GM23338 (cell line): ENCODE measurements around the gene PPP1R18. TPM values are rescaled to one million over a fixed set of nuclear protein-coding genes. Genes with fewer than 3 reads are reported as not detected.

Experiments
- ATAC-seq: fragments of 200-7000 bp; cut with Tn5 transposase; 3 replicates; pipeline ENCODE4 v1.9.1; 2020
- DNase-seq: peaks from one replicate; pipeline ENCODE4 v3.0.0-alpha.2; 2015; ENCODE audit warnings: low spot score
- H2AFZ ChIP-seq: fragments of 200-600 bp; sonication (generic); 2 replicates; pipeline ENCODE4 v1.8.0; 2016; ENCODE audit warnings: antibody characterized with exemption, mild to moderate bottlenecking, moderate library complexity
- H3F3A ChIP-seq: fragments of 200-600 bp; sonication (generic); replicated peaks from 2 replicates; pipeline ENCODE4 v1.8.0; 2017; ENCODE audit warnings: antibody characterized with exemption, mixed run types, low read depth
- H3K27ac ChIP-seq: fragments of 200-600 bp; sonication (generic); 2 replicates; pipeline ENCODE4 v1.6.1; 2016; ENCODE audit warnings: low read depth
- H3K27me3 ChIP-seq: fragments of 200-600 bp; sonication (generic); 2 replicates; pipeline ENCODE4 v1.8.0; 2016; ENCODE audit warnings: mild to moderate bottlenecking, mixed run types, moderate library complexity; ENCODE audit not compliant: insufficient read depth
- H3K36me3 ChIP-seq: fragments of 200-600 bp; sonication (generic); 2 replicates; pipeline ENCODE4 v1.8.0; 2016; ENCODE audit warnings: mild to moderate bottlenecking; ENCODE audit not compliant: insufficient read depth
- H3K4me1 ChIP-seq: fragments of 200-600 bp; sonication (generic); 2 replicates; pipeline ENCODE4 v1.8.0; 2016; ENCODE audit warnings: mild to moderate bottlenecking, moderate library complexity; ENCODE audit not compliant: insufficient read depth
- H3K4me2 ChIP-seq: fragments of 200-600 bp; sonication (generic); 2 replicates; pipeline ENCODE4 v1.7.1; 2017; ENCODE audit warnings: mixed run types
- H3K4me3 ChIP-seq: fragments of 200-600 bp; sonication (generic); 2 replicates; pipeline ENCODE4 v1.6.1; 2016; ENCODE audit warnings: mixed run types
- H3K79me2 ChIP-seq: fragments of 200-600 bp; sonication (generic); replicated peaks from 2 replicates; pipeline ENCODE4 v1.8.0; 2017; ENCODE audit warnings: mild to moderate bottlenecking; ENCODE audit not compliant: insufficient read depth
- H3K9me2 ChIP-seq: fragments of 200-600 bp; sonication (generic); 2 replicates; pipeline ENCODE4 v1.8.0; 2017; ENCODE audit not compliant: insufficient read depth
- H4K20me1 ChIP-seq: fragments of 200-600 bp; sonication (generic); replicated peaks from 2 replicates; pipeline ENCODE4 v1.8.0; 2017; ENCODE audit warnings: mild to moderate bottlenecking; ENCODE audit not compliant: insufficient read depth
- H3K27ac Mint-ChIP-seq: 2 replicates; pipeline ENCODE4 v1.8.0; 2020; ENCODE audit warnings: inconsistent platforms, mild to moderate bottlenecking, moderate library complexity, mixed read lengths
- H3K27me3 Mint-ChIP-seq: 3 replicates; pipeline ENCODE4 v1.8.0; 2022; ENCODE audit warnings: low read depth, mild to moderate bottlenecking, moderate library complexity, mixed read lengths, inconsistent platforms; ENCODE audit not compliant: insufficient read depth, poor library complexity
- H3K36me3 Mint-ChIP-seq: 3 replicates; pipeline ENCODE4 v1.8.0; 2021; ENCODE audit warnings: low read depth, mild to moderate bottlenecking, inconsistent platforms, moderate library complexity, mixed read lengths
- H3K4me1 Mint-ChIP-seq: 3 replicates; pipeline ENCODE4 v1.8.0; 2020; ENCODE audit warnings: mild to moderate bottlenecking, inconsistent platforms, mixed read lengths
- H3K4me3 Mint-ChIP-seq: 3 replicates; pipeline ENCODE4 v1.8.0; 2021; ENCODE audit warnings: moderate library complexity, mild to moderate bottlenecking, inconsistent platforms, mixed read lengths
- H3K9me3 Mint-ChIP-seq: 3 replicates; pipeline ENCODE4 v1.8.0; 2020; ENCODE audit warnings: moderate library complexity, mild to moderate bottlenecking, inconsistent platforms, mixed read lengths
- CREB1 ChIP-seq: fragments of 250-450 bp; sonication (Bioruptor Pico); IDR thresholded peaks from 2 replicates; pipeline ENCODE4 v1.5.0; 2020; ENCODE audit warnings: low read depth, mild to moderate bottlenecking, moderate library complexity
- CTCF ChIP-seq, 2 experiments: fragments of 200-600 bp in 1 of 2; sonication (generic) in 1 of 2; conservative IDR thresholded peaks; 2 replicates each; pipeline versions ENCODE4 v1.5.1 to v1.6.1; 2016 to 2017; ENCODE audit warnings: antibody characterized with exemption in 2 of 2, low read depth in 2 of 2, mild to moderate bottlenecking in 2 of 2, moderate library complexity in 1 of 2
- ETS1 ChIP-seq: IDR thresholded peaks from 2 replicates; pipeline ENCODE4 v1.6.1; 2016; ENCODE audit warnings: antibody characterized with exemption
- JUNB ChIP-seq: IDR thresholded peaks from one replicate; pipeline ENCODE4 v1.6.1; 2016; ENCODE audit warnings: antibody characterized with exemption; ENCODE audit not compliant: unreplicated experiment
- NANOG ChIP-seq: IDR thresholded peaks from 2 replicates; pipeline ENCODE4 v1.6.1; 2016; ENCODE audit warnings: antibody characterized with exemption, borderline replicate concordance
- POLR2AphosphoS5 ChIP-seq: IDR thresholded peaks from 2 replicates; pipeline ENCODE4 v1.6.1; 2016; ENCODE audit warnings: antibody characterized with exemption, low read depth
- ZNF114 ChIP-seq: fragments of 250-450 bp; sonication (Bioruptor Pico); IDR thresholded peaks from 2 replicates; pipeline ENCODE4 v1.5.0; 2020; ENCODE audit warnings: mild to moderate bottlenecking, moderate library complexity
- ZNF331 ChIP-seq: fragments of 250-450 bp; sonication (Bioruptor Pico); IDR thresholded peaks from 2 replicates; pipeline ENCODE4 v1.5.0; 2020; ENCODE audit warnings: low read depth, mild to moderate bottlenecking, moderate library complexity
- ZNF462 ChIP-seq: fragments of 250-450 bp; sonication (Bioruptor Pico); IDR thresholded peaks from 2 replicates; pipeline ENCODE4 v1.5.0; 2020; ENCODE audit warnings: mild to moderate bottlenecking, moderate library complexity
- polyA plus RNA-seq: library from polyadenylated mRNA; unstranded; fragments of >200 nt; fragmentation: Nextera tagmentation; extraction: Ambion mirVana; gene quantifications from 2 replicates; pipeline ENCODE4 v1.2.1, GENCODE V29; 2016
- total RNA-seq: library from RNA; depleted of rRNA; stranded (reverse); fragments of >200 nt; shearing (Covaris generic); gene quantifications from 2 replicates; pipeline ENCODE4 v1.2.3, GENCODE V29; 2014
- TF ChIP-seq, protein P1 (sequence below): IDR thresholded peaks from one replicate; pipeline ENCODE4 v1.6.1; 2018; ENCODE audit warnings: antibody characterized with exemption; ENCODE audit not compliant: unreplicated experiment

Gene PPP1R18
- total and polyA plus RNA-seq, 2 experiments from 2014 or later = 17.1 to 19.2 TPM

- TF ChIP-seq CTCF (conservative IDR thresholded peaks at IDR 0.05; ENCODE audit: low read depth in 2 of 2) = no peak
- no peak for TF ChIP-seq CREB1 (CRISPR knock-in tag)
- TF ChIP-seq NANOG = no peak
- no peak for TF ChIP-seq ZNF331 (CRISPR knock-in tag)
- TF ChIP-seq JUNB = no peak
- TF ChIP-seq, protein P1, sequence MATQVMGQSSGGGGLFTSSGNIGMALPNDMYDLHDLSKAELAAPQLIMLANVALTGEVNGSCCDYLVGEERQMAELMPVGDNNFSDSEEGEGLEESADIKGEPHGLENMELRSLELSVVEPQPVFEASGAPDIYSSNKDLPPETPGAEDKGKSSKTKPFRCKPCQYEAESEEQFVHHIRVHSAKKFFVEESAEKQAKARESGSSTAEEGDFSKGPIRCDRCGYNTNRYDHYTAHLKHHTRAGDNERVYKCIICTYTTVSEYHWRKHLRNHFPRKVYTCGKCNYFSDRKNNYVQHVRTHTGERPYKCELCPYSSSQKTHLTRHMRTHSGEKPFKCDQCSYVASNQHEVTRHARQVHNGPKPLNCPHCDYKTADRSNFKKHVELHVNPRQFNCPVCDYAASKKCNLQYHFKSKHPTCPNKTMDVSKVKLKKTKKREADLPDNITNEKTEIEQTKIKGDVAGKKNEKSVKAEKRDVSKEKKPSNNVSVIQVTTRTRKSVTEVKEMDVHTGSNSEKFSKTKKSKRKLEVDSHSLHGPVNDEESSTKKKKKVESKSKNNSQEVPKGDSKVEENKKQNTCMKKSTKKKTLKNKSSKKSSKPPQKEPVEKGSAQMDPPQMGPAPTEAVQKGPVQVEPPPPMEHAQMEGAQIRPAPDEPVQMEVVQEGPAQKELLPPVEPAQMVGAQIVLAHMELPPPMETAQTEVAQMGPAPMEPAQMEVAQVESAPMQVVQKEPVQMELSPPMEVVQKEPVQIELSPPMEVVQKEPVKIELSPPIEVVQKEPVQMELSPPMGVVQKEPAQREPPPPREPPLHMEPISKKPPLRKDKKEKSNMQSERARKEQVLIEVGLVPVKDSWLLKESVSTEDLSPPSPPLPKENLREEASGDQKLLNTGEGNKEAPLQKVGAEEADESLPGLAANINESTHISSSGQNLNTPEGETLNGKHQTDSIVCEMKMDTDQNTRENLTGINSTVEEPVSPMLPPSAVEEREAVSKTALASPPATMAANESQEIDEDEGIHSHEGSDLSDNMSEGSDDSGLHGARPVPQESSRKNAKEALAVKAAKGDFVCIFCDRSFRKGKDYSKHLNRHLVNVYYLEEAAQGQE = no peak
These were observed 46.0 kb downstream of the PPP1R18 start (continued) for GRCh38 chr6:30640481-30640880.

DNA sequence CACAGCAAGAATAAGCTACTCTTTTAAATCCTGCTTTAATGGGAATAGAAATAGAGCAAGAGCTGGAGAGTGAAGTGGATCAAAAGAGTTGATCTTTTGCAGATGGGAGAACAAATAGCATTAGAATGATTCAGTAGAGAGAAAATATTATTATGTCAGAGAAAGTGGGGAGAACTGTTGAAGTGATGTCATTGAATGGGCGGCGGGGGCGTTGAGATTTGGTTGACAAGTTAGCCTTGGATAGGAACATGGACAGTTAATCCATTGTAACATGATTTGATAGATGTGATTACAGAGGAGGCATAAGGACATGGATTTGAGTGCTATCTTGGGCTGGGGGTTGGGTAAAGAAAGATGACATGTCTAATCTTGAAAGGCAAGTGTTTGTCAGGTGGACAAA lies 50.6 kb downstream of the PPP1R18 start:
- Mint-ChIP-seq H3K36me3 (peaks cover 48% of the 10 kb centered on the region), H3K27ac (no peak overlapping the region), H3K4me1 (no peaks in the 10 kb centered on the region), H3K27me3 (peaks cover 4% of the 10 kb centered on the region), H3K9me3 (no peaks in the 10 kb centered on the region), H3K4me3 (no peak overlapping the region)
- H3K36me3 ChIP-seq = peaks cover 17% of the 10 kb centered on the region; the same call in 1 of the 2 replicates
- no peaks in the 10 kb centered on the region for H3K27me3 ChIP-seq
- H3F3A ChIP-seq = no peaks in the 10 kb centered on the region
- H3K4me2 ChIP-seq = no peak overlapping the region
- no peaks in the 10 kb centered on the region for H3K79me2 ChIP-seq
- H3K9me2 ChIP-seq = no peaks in the 10 kb centered on the region
- no peak for DNase-seq
- no peaks in the 10 kb centered on the region for H3K4me1 ChIP-seq
- no peak overlapping the region for H3K27ac ChIP-seq
- no peak overlapping the region for H2AFZ ChIP-seq
- H4K20me1 ChIP-seq = no peaks in the 10 kb centered on the region; the same call in 1 of the 2 replicates
- ATAC-seq = no peak
- no peak overlapping the region for H3K4me3 ChIP-seq
- TF ChIP-seq NANOG = no peak
- TF ChIP-seq ZNF331 (CRISPR knock-in tag) = no peak
- no peak for TF ChIP-seq CTCF (conservative IDR thresholded peaks at IDR 0.05; ENCODE audit: low read depth in 2 of 2)
- no peak for TF ChIP-seq POLR2AphosphoS5
- TF ChIP-seq ETS1 = no peak
- TF ChIP-seq ZNF462 (CRISPR knock-in tag) = no peak
- TF ChIP-seq ZNF114 (CRISPR knock-in tag) = no peak
